ENCODE data around the gene DDX11. TPM values are rescaled to one million over a fixed set of nuclear protein-coding genes. Genes with fewer than 3 reads are reported as not detected.
"Not testable (repeated sequence)": the region's sequence is repeated elsewhere in the genome, so short reads cannot be mapped to it uniquely, and the experiment has no call there.

Gene DDX11
- total RNA-seq, 1 donor from 2014 or later: 19.8 TPM

DNA sequence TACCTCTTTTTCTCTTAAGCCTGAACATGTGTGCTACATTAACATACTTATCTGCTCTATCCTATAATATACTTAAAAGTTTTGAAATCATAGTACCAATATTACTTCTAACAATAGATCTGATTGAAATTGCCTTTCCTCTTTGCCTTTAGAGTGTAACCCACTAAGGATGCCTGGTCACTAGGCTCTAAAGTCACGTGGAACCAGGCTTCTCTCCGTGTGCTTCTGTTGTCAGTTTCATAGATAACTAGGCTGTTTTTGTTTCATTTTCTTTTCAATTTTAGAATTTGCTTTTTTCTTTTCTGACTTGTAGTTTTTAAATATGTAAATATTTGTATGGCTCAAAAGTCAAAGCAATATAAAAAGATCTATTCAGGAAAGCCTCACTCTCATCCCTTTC is 25.8 kb downstream of the DDX11 start:
- not testable (repeated sequence) for DNase-seq (ENCODE audit: low read depth)

GRCh38 chr12:31100503-31101208 is 27.0 kb downstream of the DDX11 start:
- DNase-seq (ENCODE audit: low read depth): not testable (repeated sequence)

GRCh38 chr12:31102125-31102524 is 28.5 kb downstream of the DDX11 start:
- DNase-seq (ENCODE audit: low read depth): not testable (repeated sequence)

DNA sequence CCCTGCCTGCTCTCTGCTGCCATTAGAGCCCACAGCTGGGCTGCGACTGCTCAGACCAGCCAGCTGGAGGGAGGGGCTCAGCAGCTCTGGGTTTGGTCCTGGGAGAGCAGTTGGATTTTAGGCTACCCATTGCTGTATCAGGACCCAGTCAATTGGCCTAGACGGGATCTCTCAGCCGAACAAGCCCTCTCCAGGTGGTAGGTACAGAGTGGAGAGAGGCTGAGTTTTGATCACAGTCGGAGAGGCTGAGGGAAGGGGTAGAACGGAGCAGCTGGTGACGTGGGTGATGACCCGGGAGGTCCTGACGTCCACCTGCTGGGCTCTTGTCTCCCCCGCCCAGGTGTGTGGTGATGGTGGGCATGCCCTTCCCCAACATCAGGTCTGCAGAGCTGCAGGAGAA is 28.9 kb downstream of the DDX11 start:
- not testable (repeated sequence) for DNase-seq (ENCODE audit: low read depth)

DNA sequence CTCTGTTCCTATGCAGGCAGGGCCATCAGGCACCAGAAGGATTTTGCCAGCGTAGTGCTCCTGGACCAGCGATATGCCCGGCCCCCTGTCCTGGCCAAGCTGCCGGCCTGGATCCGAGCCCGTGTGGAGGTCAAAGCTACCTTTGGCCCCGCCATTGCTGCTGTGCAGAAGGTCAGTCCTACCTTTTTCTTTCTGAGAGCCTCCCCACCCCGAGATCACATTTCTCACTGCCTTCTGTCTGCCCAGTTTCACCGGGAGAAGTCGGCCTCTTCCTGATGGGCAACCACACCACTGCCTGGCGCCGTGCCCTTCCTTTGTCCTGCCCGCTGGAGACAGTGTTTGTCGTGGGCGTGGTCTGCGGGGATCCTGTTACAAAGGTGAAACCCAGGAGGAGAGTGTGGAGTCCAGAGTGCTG is 29.9 kb downstream of the DDX11 start:
- DNase-seq (ENCODE audit: low read depth): peak; percentile 56

DNA sequence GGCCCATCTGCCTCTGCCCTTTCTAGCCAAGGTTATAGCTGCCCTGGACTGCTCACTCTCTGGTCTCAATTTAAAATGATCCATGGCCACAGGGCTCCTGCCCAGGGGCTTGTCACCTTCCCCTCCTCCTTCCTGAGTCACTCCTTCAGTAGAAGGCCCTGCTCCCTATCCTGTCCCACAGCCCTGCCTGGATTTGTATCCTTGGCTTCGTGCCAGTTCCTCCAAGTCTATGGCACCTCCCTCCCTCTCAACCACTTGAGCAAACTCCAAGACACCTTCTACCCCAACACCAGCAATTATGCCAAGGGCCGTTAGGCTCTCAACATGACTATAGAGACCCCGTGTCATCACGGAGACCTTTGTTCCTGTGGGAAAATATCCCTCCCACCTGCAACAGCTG is 30.6 kb downstream of the DDX11 start:
- DNase-seq (ENCODE audit: low read depth): peak; percentile 1

GRCh38 chr12:31104773-31105172 is 31.1 kb downstream of the DDX11 start:
- not testable (repeated sequence) for DNase-seq (ENCODE audit: low read depth)

- no peak for DNase-seq (ENCODE audit: low read depth)
Measured at GRCh38 chr12:31105668-31106067, 32.0 kb downstream of the DDX11 start.

DNA sequence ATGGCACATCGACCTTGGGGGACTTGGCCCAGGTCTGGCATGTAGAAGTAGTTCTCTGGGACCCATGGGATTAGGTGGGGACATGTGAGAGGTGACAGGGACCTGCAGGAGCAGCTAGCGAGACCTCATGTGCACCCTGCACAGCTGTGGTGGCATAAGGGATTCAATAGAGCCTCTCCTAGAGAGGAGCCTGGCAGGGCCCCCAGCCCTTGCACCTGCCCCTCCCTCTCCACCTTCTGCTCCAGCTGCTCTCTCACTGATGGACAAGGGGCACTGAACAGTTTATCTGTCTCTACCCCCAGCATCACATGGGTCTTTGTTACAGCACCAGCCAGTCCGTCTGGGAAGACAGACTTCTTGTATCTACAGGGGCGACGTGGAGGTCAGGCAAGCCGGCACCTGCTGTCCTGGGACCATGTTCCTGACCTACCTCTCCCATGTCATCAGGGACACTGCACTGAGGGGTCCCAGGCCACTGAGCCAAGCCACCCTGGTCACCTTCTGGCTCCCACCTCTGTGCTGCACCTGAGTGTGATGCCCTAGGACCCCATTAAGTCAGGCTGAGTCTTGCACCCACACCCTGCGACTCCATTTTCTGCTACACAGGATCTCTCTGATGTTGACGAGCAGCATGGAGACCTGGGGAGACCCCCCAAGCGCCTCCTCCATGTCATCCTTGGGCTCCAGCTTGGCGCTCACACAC is 32.6 kb downstream of the DDX11 start:
- no peak for DNase-seq (ENCODE audit: low read depth)

DNA sequence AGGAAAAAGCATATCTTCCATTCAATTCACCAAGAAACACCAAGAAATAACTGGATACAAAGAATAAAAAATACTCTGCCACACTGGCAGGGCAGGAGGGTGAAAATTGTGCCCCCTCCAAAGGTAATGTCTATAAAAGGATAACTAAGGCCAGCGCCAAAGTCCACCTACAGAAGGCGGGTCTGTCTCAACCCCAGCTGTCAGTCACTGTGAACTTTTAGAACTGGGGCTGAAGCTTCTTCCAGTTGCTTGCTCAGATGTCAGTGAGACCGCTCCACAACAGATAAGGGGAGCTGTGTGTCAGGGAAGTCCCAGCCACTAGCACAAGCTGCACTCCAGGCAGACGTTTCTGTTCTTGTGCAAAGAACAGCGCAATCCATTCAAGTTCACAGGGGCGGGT is 36.1 kb downstream of the DDX11 start:
- not testable (repeated sequence) for DNase-seq (ENCODE audit: low read depth)

- not testable (repeated sequence) for DNase-seq (ENCODE audit: low read depth)
Measured at GRCh38 chr12:31110263-31110662, 36.6 kb downstream of the DDX11 start.

DNA sequence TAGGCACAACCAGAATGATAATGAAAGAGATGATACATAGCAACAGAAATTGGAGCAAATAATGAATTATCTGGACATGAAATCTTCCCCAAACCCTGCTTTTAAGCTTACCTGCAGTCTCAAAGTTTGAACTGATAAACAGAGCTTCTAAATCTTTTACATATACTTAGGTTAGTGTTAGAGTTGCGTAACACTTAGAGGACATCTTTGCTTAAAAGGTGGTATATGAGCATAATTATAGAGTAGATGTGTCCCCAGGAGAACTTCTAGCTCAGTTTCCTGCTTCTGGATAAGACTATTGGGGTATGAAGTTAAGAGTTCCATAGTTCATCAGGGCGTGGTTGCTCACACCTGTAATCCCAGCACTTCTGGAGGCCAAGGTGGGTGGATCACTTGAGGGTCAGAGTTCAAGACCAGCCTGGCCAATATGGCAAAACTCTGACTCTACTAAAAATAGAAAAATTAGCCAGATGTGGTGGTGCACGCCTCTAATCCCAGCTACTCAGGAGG is 41.5 kb downstream of the DDX11 start:
- DNase-seq (ENCODE audit: low read depth): not testable (repeated sequence)

GRCh38 chr12:31116846-31117202 is 43.2 kb downstream of the DDX11 start:
- DNase-seq (ENCODE audit: low read depth): not testable (repeated sequence)

GRCh38 chr12:31117203-31118011 is 43.7 kb downstream of the DDX11 start:
- DNase-seq (ENCODE audit: low read depth): no peak

GRCh38 chr12:31118347-31119191 is 44.9 kb downstream of the DDX11 start:
- DNase-seq (ENCODE audit: low read depth): no peak

DNA sequence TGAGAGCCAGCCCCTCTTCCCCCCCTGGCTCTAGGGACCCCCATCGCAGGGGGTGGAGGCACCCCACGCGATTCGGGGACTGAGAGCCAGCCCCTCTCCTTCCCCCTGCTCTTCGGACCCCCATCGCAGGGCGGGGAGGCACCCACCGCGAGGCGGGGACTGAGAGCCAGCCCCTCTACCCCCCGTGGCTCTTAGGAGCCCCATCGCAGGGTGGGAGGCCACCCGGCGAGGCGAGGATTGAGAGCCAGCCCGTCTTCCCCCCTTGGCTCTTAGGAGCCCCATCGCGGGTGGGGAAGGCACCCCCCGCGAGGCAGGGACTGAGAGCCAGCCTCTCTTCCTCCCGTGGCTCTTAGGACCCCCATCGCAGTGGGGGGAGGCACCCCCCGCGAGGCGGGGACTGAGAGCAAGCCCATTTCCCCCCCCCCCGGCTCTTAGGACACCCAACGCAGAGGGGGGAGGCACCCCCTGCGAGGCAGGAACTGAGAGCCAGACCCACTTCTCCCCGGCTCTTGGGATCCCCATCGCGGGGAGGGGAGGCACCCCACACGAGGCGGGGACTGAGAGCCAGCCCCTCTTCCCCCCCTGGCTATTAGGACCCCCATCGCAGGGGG is 45.6 kb downstream of the DDX11 start:
- DNase-seq (ENCODE audit: low read depth): no peak

DNA sequence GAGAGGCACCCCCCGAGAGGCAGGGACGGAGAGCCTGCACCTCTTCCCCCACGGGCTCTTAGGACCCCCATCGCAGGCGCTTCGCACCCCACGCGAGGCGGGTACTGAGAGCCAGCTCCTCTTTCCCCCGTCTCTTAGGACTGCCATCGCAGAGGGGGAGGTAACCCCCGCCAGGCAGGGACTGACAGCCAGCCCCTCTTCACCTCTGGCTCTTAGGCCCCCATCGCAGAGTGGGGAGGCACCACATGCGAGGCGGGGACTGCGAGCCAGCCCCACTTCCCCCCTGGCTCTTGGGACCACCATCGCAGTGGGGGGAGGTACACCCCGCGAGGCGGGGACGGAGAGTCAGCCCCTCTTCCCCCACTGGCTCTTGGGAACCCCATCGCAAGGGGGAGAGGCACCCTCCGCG is 46.1 kb downstream of the DDX11 start:
- DNase-seq (ENCODE audit: low read depth): no peak

DNA sequence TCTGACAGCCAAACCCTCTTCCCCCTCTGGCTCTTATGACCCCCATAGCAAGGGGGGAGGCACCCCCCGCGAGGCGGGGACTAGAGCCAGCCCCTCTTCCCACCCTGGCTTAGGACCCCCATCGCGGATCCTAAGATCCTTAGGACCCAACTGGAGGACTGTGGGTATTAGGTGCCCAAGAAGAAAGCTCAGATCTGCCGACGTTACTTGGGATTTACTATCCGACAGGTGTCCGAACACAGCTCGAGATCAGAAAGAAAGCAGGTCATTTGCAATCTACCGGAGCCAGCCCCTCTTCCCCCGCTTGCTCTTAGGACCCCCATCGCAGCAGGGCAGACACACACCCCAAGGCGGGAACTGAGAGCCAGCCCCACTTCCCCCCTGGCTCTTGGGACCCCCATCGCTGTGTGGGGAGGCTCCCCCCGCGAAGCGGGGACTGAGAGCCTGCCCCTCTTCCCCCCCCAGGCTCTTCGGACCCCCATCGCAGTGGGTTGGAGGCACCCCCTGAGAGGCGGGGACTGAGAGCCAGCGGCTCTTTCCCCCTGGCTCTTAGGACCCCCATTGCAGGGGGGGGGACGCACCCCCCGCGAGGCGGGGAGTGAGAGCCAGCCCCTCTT is 46.8 kb downstream of the DDX11 start:
- DNase-seq (ENCODE audit: low read depth): no peak

DNA sequence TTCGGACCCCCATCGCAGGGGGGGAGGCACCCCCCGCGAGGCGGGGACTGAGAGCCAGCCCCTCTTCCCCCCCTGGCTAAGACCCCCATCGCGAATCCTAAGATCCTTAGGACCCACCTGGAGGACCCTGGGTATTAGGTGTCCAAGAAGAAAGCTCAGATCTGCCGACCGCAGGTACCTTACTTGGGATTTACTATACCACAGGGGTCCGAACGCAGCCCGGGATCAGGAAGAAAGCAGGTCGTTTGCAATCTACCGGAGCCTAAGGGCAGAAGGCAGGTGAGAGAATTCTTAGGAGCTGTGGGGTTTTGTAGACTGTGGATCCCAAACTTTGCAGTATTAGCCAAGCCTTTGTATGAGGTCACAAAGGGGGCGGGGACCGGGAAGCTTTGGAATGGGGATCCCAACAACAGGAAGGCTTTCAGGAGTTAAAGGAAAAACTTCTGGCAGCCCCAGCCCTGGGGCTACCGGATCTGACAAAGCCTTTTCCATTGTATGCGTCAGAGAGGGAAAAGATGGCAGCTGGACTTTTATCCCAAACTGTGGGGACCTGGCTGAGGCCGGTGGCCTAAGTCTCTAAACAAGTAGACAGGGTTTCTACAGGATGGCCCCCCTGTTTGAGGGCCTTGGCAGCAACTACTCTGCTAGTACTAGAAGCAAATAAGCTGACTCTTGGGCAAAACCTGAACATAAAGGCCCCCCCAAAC is 47.5 kb downstream of the DDX11 start:
- DNase-seq (ENCODE audit: low read depth): not testable (repeated sequence)

DNA sequence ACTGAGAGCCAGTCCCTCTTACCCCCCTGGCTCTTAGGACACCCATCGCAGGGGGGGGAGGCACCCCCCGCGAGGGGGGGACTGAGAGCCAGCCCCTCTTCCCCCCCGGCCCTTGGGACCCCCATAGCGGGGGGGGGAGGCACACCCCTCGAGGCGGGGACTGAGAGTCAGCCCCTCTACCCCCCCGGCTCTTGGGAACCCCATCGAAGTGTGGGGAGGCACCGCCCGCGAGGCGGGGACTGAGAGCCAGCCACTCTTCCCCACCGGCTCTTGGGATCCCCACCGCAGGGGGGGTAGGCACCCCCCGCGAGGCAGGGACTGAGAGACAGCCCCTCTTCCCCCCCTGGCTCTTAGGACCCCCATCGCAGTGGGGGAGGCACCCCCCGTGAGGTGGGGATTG is 48.8 kb downstream of the DDX11 start:
- DNase-seq (ENCODE audit: low read depth): no peak

Measured in renal cortical epithelial cell (primary cell).